Measurements from ENCODE around the gene PCDHGA5.
"Not testable (repeated sequence)": the region's sequence is repeated elsewhere in the genome, so short reads cannot be mapped to it uniquely, and the experiment has no call there.

PCDHGA5 gene

DNA sequence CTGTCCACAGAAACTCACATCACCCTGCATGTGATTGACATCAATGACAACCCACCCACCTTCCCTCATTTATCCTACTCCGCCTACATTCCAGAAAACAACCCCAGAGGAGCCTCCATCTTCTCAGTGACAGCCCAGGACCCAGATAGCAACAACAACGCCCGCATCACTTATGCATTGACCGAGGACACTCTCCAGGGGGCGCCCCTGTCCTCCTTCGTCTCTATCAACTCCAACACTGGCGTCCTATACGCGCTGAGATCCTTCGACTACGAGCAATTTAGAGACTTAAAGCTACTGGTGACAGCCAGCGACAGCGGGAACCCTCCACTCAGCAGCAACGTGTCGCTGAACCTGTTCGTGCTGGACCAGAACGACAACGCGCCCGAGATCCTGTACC lies 18.6 kb upstream of the PCDHGA5 start:
- no peak for TF ChIP-seq CTCF (IDR thresholded peaks at IDR 0.05; ENCODE audit: low read depth, low read length)
- TF ChIP-seq EZH2phosphoT487 (IDR thresholded peaks at IDR 0.05; ENCODE audit: low read depth) = no peak
- Histone ChIP-seq H3K27ac (ENCODE audit: low read length) (no peak overlapping the region), H3K9me3 (ENCODE audit: insufficient read depth, low read length) (no peaks in the 10 kb centered on the region), H3K79me2 (ENCODE audit: low read length) (no peaks in the 10 kb centered on the region), H4K20me1 (ENCODE audit: insufficient read depth, low read length) (no peaks in the 10 kb centered on the region), H3K4me2 (ENCODE audit: low read length) (no peak overlapping the region), H3K9ac (ENCODE audit: low read length) (no peak overlapping the region), H3K36me3 (replicated peaks; ENCODE audit: low read depth, low read length) (no peaks in the 10 kb centered on the region), H3K27me3 (ENCODE audit: low read depth, low read length) (no peaks in the 10 kb centered on the region), H2AFZ (ENCODE audit: low read depth, low read length) (no peak overlapping the region), H3K4me1 (ENCODE audit: low read length) (no peaks in the 10 kb centered on the region), H3K4me3 (ENCODE audit: low read length) (no peak overlapping the region)

DNA sequence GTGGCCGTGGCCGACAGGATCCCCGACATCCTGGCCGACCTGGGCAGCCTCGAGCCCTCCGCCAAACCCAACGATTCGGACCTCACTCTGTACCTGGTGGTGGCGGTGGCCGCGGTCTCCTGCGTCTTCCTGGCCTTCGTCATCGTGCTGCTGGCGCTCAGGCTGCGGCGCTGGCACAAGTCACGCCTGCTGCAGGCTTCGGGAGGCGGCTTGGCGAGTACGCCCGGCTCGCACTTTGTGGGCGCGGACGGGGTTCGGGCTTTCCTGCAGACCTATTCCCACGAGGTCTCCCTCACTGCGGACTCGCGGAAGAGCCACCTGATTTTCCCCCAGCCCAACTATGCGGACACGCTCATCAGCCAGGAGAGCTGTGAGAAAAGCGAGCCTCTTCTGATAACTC lies 17.9 kb upstream of the PCDHGA5 start:
- H3K4me3 ChIP-seq (ENCODE audit: low read length); H2AFZ ChIP-seq (ENCODE audit: low read depth, low read length); H3K4me2 ChIP-seq (ENCODE audit: low read length); H3K4me1 ChIP-seq (ENCODE audit: low read length); H4K20me1 ChIP-seq (ENCODE audit: insufficient read depth, low read length); H3K9me3 ChIP-seq (ENCODE audit: insufficient read depth, low read length); H3K9ac ChIP-seq (ENCODE audit: low read length); H3K27me3 ChIP-seq (ENCODE audit: low read depth, low read length); H3K27ac ChIP-seq (ENCODE audit: low read length); H3K79me2 ChIP-seq (ENCODE audit: low read length); H3K36me3 ChIP-seq (replicated peaks; ENCODE audit: low read depth, low read length): not testable (repeated sequence)

GRCh38 chr5:141349917-141350619 lies 13.9 kb upstream of the PCDHGA5 start, which contains the start of gene PCDHGB1:
TSS of gene PCDHGB1 (plus strand) at chr5:141350099. CDS start at chr5:141350261, 162 bp downstream.
- 0 out of 2 replicates have a peak, but pooled peaks cover 3% of the 10 kb centered on the region for H3K4me1 ChIP-seq (ENCODE audit: low read length)
- no peak within 1 kb of the TSS for H3K9ac ChIP-seq (ENCODE audit: low read length)
- H3K27me3 ChIP-seq (ENCODE audit: low read depth, low read length) = no peaks in the 10 kb centered on the region
- H2AFZ ChIP-seq (ENCODE audit: low read depth, low read length) = no peak within 1 kb of the TSS
- TF ChIP-seq EZH2phosphoT487 (IDR thresholded peaks at IDR 0.05; ENCODE audit: low read depth) (no peak), CTCF (IDR thresholded peaks at IDR 0.05; ENCODE audit: low read depth, low read length) (no peak)
- no peak within 1 kb of the TSS for H3K4me3 ChIP-seq (ENCODE audit: low read length)
- H3K4me2 ChIP-seq (ENCODE audit: low read length) = no peak within 1 kb of the TSS
- no peaks in the 10 kb centered on the region for H4K20me1 ChIP-seq (ENCODE audit: insufficient read depth, low read length)
- H3K36me3 ChIP-seq (replicated peaks; ENCODE audit: low read depth, low read length) = no peaks in the 10 kb centered on the region
- H3K79me2 ChIP-seq (ENCODE audit: low read length) = no peaks in the 10 kb centered on the region
- H3K27ac ChIP-seq (ENCODE audit: low read length) = no peak within 1 kb of the TSS
- no peaks in the 10 kb centered on the region for H3K9me3 ChIP-seq (ENCODE audit: insufficient read depth, low read length)

DNA sequence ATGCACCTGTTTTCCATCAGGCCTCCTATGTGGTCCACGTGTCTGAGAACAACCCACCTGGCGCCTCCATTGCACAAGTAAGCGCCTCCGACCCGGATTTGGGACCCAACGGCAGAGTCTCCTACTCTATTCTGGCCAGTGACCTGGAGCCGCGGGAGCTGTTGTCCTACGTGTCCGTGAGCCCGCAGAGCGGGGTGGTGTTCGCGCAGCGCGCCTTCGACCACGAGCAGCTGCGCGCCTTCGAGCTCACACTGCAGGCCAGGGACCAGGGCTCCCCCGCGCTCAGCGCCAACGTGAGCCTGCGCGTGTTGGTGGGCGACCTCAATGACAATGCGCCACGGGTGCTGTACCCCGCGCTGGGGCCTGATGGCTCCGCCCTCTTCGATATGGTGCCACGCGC lies 12.4 kb upstream of the PCDHGA5 start:
- H2AFZ ChIP-seq (ENCODE audit: low read depth, low read length) = no peak overlapping the region
- no peaks in the 10 kb centered on the region for H3K27me3 ChIP-seq (ENCODE audit: low read depth, low read length)
- H3K4me3 ChIP-seq (ENCODE audit: low read length) = no peak overlapping the region
- no peak overlapping the region for H3K4me2 ChIP-seq (ENCODE audit: low read length)
- 0 out of 2 replicates have a peak, but pooled peaks cover 3% of the 10 kb centered on the region for H3K4me1 ChIP-seq (ENCODE audit: low read length)
- no peak overlapping the region for H3K27ac ChIP-seq (ENCODE audit: low read length)
- no peak for TF ChIP-seq CTCF (IDR thresholded peaks at IDR 0.05; ENCODE audit: low read depth, low read length)
- TF ChIP-seq EZH2phosphoT487 (IDR thresholded peaks at IDR 0.05; ENCODE audit: low read depth) = no peak
- no peaks in the 10 kb centered on the region for H4K20me1 ChIP-seq (ENCODE audit: insufficient read depth, low read length)
- H3K79me2 ChIP-seq (ENCODE audit: low read length) = no peaks in the 10 kb centered on the region
- no peaks in the 10 kb centered on the region for H3K36me3 ChIP-seq (replicated peaks; ENCODE audit: low read depth, low read length)
- H3K9ac ChIP-seq (ENCODE audit: low read length) = no peak overlapping the region
- H3K9me3 ChIP-seq (ENCODE audit: insufficient read depth, low read length) = no peaks in the 10 kb centered on the region

All from OCI-LY3 (cell line).